ENCODE results near the gene ACBD3. TPM values are rescaled to one million over a fixed set of nuclear protein-coding genes. Genes with fewer than 3 reads are reported as not detected.

ACBD3 gene
- total RNA-seq, 2 donors from 2014 or later, result 44.7 to 59.8 TPM

GRCh38 chr1:226166341-226166740 is 20.2 kb downstream of the ACBD3 start:
- H3K27me3 ChIP-seq (replicated peaks; ENCODE audit: insufficient read depth), result no peaks in the 10 kb centered on the region
- peaks cover 28% of the 10 kb centered on the region for H3K36me3 ChIP-seq
- no peak for DNase-seq (ENCODE audit: low spot score)
- ATAC-seq (ENCODE audit: insufficient number of reproducible peaks, low FRiP score, low read depth), result no peak
- TF ChIP-seq CTCF (IDR thresholded peaks at IDR 0.05), result no peak
- H3K27ac ChIP-seq, result no peak overlapping the region
- no peaks in the 10 kb centered on the region for H3K9me3 ChIP-seq
- peaks cover 0 to 6% of the 10 kb centered on the region in 2 donors for H3K4me1 ChIP-seq (ENCODE audit: control insufficient read depth in 1 of 2, low read depth in 2 of 2)
- H3K4me3 ChIP-seq, result no peak overlapping the region

GRCh38 chr1:226164154-226164553 is 22.4 kb downstream of the ACBD3 start:
- Histone ChIP-seq H3K36me3 (peaks cover 44% of the 10 kb centered on the region), H3K27me3 (replicated peaks; ENCODE audit: insufficient read depth) (no peaks in the 10 kb centered on the region), H3K4me3 (no peak overlapping the region), H3K9me3 (no peaks in the 10 kb centered on the region), H3K4me1 (ENCODE audit: control insufficient read depth in 1 of 2, low read depth in 2 of 2) (peaks cover 0 to 6% of the 10 kb centered on the region in 2 donors), H3K27ac (no peak overlapping the region)
- no peak for ATAC-seq (ENCODE audit: insufficient number of reproducible peaks, low FRiP score, low read depth)
- TF ChIP-seq CTCF (IDR thresholded peaks at IDR 0.05), result no peak
- no peak for DNase-seq (ENCODE audit: low spot score)

GRCh38 chr1:226162898-226163297 is 23.6 kb downstream of the ACBD3 start:
- H3K27ac ChIP-seq, result no peak overlapping the region
- no peaks in the 10 kb centered on the region for H3K27me3 ChIP-seq (replicated peaks; ENCODE audit: insufficient read depth)
- no peak for ATAC-seq (ENCODE audit: insufficient number of reproducible peaks, low FRiP score, low read depth)
- peaks cover 44% of the 10 kb centered on the region for H3K36me3 ChIP-seq
- no peak for DNase-seq (ENCODE audit: low spot score)
- no peak for TF ChIP-seq CTCF (IDR thresholded peaks at IDR 0.05)
- peaks cover 6 to 9% of the 10 kb centered on the region in 2 donors for H3K4me1 ChIP-seq (ENCODE audit: control insufficient read depth in 1 of 2, low read depth in 2 of 2)
- no peaks in the 10 kb centered on the region for H3K9me3 ChIP-seq
- H3K4me3 ChIP-seq, result no peak overlapping the region

- Histone ChIP-seq H3K27ac (no peak overlapping the region), H3K36me3 (peaks cover 32% of the 10 kb centered on the region), H3K4me1 (ENCODE audit: control insufficient read depth in 1 of 2, low read depth in 2 of 2) (peaks cover 0 to 17% of the 10 kb centered on the region in 2 donors), H3K9me3 (no peaks in the 10 kb centered on the region), H3K4me3 (no peak overlapping the region), H3K27me3 (replicated peaks; ENCODE audit: insufficient read depth) (no peaks in the 10 kb centered on the region)
- no peak for ATAC-seq (ENCODE audit: insufficient number of reproducible peaks, low FRiP score, low read depth)
- no peak for DNase-seq (ENCODE audit: low spot score)
- no peak for TF ChIP-seq CTCF (IDR thresholded peaks at IDR 0.05)
These were observed 27.6 kb downstream of the ACBD3 start for GRCh38 chr1:226158983-226159382.

GRCh38 chr1:226158457-226158856 is 28.1 kb downstream of the ACBD3 start:
- peaks cover 0 to 17% of the 10 kb centered on the region in 2 donors for H3K4me1 ChIP-seq (ENCODE audit: control insufficient read depth in 1 of 2, low read depth in 2 of 2)
- no peak overlapping the region for H3K27ac ChIP-seq
- DNase-seq (ENCODE audit: low spot score) (no peak), ATAC-seq (ENCODE audit: insufficient number of reproducible peaks, low FRiP score, low read depth) (no peak)
- peaks cover 30% of the 10 kb centered on the region for H3K36me3 ChIP-seq
- no peak overlapping the region for H3K4me3 ChIP-seq
- no peaks in the 10 kb centered on the region for H3K27me3 ChIP-seq (replicated peaks; ENCODE audit: insufficient read depth)
- H3K9me3 ChIP-seq, result no peaks in the 10 kb centered on the region
- TF ChIP-seq CTCF (IDR thresholded peaks at IDR 0.05), result no peak

All from thoracic aorta (tissue), 2 donors.